ENCODE measurements around the gene ISLR2.

The ISLR2 gene

GRCh38 chr15:74121039-74121438, 9.3 kb upstream of the ISLR2 start:
- Histone ChIP-seq H3K36me3 (ENCODE audit: control insufficient read depth in 2 of 2, insufficient read depth in 2 of 2, low read length in 2 of 2) (no peaks in the 10 kb centered on the region), H3K27me3 (ENCODE audit: control insufficient read depth in 1 of 2, insufficient read depth in 2 of 2, low read length in 2 of 2) (peaks cover 11 to 26% of the 10 kb centered on the region in 2 donors), H3K4me1 (ENCODE audit: control insufficient read depth, insufficient read depth, low read length) (no peaks in the 10 kb centered on the region), H3K9me3 (ENCODE audit: control insufficient read depth in 2 of 2, low read length in 2 of 2) (no peaks in the 10 kb centered on the region), H3K9ac (ENCODE audit: low read length in 2 of 2) (no peak overlapping the region), H3K4me3 (ENCODE audit: low read length in 2 of 2) (no peak overlapping the region), H3K27ac (ENCODE audit: low read length) (no peak overlapping the region)

GRCh38 chr15:74121858-74122257, 8.5 kb upstream of the ISLR2 start:
- Histone ChIP-seq H3K4me1 (ENCODE audit: control insufficient read depth, insufficient read depth, low read length) (no peaks in the 10 kb centered on the region), H3K27me3 (ENCODE audit: control insufficient read depth in 1 of 2, insufficient read depth in 2 of 2, low read length in 2 of 2) (peaks cover 12 to 29% of the 10 kb centered on the region in 2 donors), H3K27ac (ENCODE audit: low read length) (no peak overlapping the region), H3K4me3 (ENCODE audit: low read length in 2 of 2) (no peak overlapping the region), H3K36me3 (ENCODE audit: control insufficient read depth in 2 of 2, insufficient read depth in 2 of 2, low read length in 2 of 2) (no peaks in the 10 kb centered on the region), H3K9me3 (ENCODE audit: control insufficient read depth in 2 of 2, low read length in 2 of 2) (no peaks in the 10 kb centered on the region), H3K9ac (ENCODE audit: low read length in 2 of 2) (no peak overlapping the region)

- H3K9ac ChIP-seq (ENCODE audit: low read length in 2 of 2) = no peak overlapping the region
- no peak overlapping the region for H3K27ac ChIP-seq (ENCODE audit: low read length)
- no peaks in the 10 kb centered on the region for H3K9me3 ChIP-seq (ENCODE audit: control insufficient read depth in 2 of 2, low read length in 2 of 2)
- H3K4me1 ChIP-seq (ENCODE audit: control insufficient read depth, insufficient read depth, low read length) = peaks cover 2% of the 10 kb centered on the region
- H3K27me3 ChIP-seq (ENCODE audit: control insufficient read depth in 1 of 2, insufficient read depth in 2 of 2, low read length in 2 of 2) = peaks cover 16 to 31% of the 10 kb centered on the region in 2 donors
- H3K36me3 ChIP-seq (ENCODE audit: control insufficient read depth in 2 of 2, insufficient read depth in 2 of 2, low read length in 2 of 2) = no peaks in the 10 kb centered on the region
- H3K4me3 ChIP-seq (ENCODE audit: low read length in 2 of 2) = no peak overlapping the region
Observed at GRCh38 chr15:74122403-74123130, 7.8 kb upstream of the ISLR2 start.

GRCh38 chr15:74123131-74123429, 7.3 kb upstream of the ISLR2 start:
- Histone ChIP-seq H3K4me1 (ENCODE audit: control insufficient read depth, insufficient read depth, low read length) (peaks cover 7% of the 10 kb centered on the region), H3K4me3 (ENCODE audit: low read length in 2 of 2) (no peak overlapping the region), H3K27me3 (ENCODE audit: control insufficient read depth in 1 of 2, insufficient read depth in 2 of 2, low read length in 2 of 2) (peaks cover 18 to 31% of the 10 kb centered on the region in 2 donors), H3K36me3 (ENCODE audit: control insufficient read depth in 2 of 2, insufficient read depth in 2 of 2, low read length in 2 of 2) (no peaks in the 10 kb centered on the region), H3K9me3 (ENCODE audit: control insufficient read depth in 2 of 2, low read length in 2 of 2) (no peaks in the 10 kb centered on the region), H3K9ac (ENCODE audit: low read length in 2 of 2) (no peak overlapping the region), H3K27ac (ENCODE audit: low read length) (no peak overlapping the region)

GRCh38 chr15:74123658-74124057, 6.7 kb upstream of the ISLR2 start:
- no peaks in the 10 kb centered on the region for H3K9me3 ChIP-seq (ENCODE audit: control insufficient read depth in 2 of 2, low read length in 2 of 2)
- H3K27ac ChIP-seq (ENCODE audit: low read length) = no peak overlapping the region
- H3K36me3 ChIP-seq (ENCODE audit: control insufficient read depth in 2 of 2, insufficient read depth in 2 of 2, low read length in 2 of 2) = no peaks in the 10 kb centered on the region
- H3K4me3 ChIP-seq (ENCODE audit: low read length in 2 of 2) = no peak overlapping the region
- peaks cover 12% of the 10 kb centered on the region for H3K4me1 ChIP-seq (ENCODE audit: control insufficient read depth, insufficient read depth, low read length)
- no peak overlapping the region for H3K9ac ChIP-seq (ENCODE audit: low read length in 2 of 2)
- H3K27me3 ChIP-seq (ENCODE audit: control insufficient read depth in 1 of 2, insufficient read depth in 2 of 2, low read length in 2 of 2) = peaks cover 23 to 35% of the 10 kb centered on the region in 2 donors

GRCh38 chr15:74124196-74124595, 6.2 kb upstream of the ISLR2 start:
- H3K4me3 ChIP-seq (ENCODE audit: low read length in 2 of 2) = no peak overlapping the region
- H3K4me1 ChIP-seq (ENCODE audit: control insufficient read depth, insufficient read depth, low read length) = peaks cover 16% of the 10 kb centered on the region
- H3K27me3 ChIP-seq (ENCODE audit: control insufficient read depth in 1 of 2, insufficient read depth in 2 of 2, low read length in 2 of 2) = peaks cover 29 to 39% of the 10 kb centered on the region in 2 donors
- H3K9me3 ChIP-seq (ENCODE audit: control insufficient read depth in 2 of 2, low read length in 2 of 2) = no peaks in the 10 kb centered on the region
- no peak overlapping the region for H3K9ac ChIP-seq (ENCODE audit: low read length in 2 of 2)
- H3K27ac ChIP-seq (ENCODE audit: low read length) = no peak overlapping the region
- H3K36me3 ChIP-seq (ENCODE audit: control insufficient read depth in 2 of 2, insufficient read depth in 2 of 2, low read length in 2 of 2) = no peaks in the 10 kb centered on the region

GRCh38 chr15:74124759-74125158, 5.6 kb upstream of the ISLR2 start:
- Histone ChIP-seq H3K4me1 (ENCODE audit: control insufficient read depth, insufficient read depth, low read length) (peaks cover 22% of the 10 kb centered on the region), H3K36me3 (ENCODE audit: control insufficient read depth in 2 of 2, insufficient read depth in 2 of 2, low read length in 2 of 2) (no peaks in the 10 kb centered on the region), H3K9ac (ENCODE audit: low read length in 2 of 2) (no peak overlapping the region), H3K9me3 (ENCODE audit: control insufficient read depth in 2 of 2, low read length in 2 of 2) (no peaks in the 10 kb centered on the region), H3K4me3 (ENCODE audit: low read length in 2 of 2) (no peak overlapping the region), H3K27ac (ENCODE audit: low read length) (no peak overlapping the region), H3K27me3 (ENCODE audit: control insufficient read depth in 1 of 2, insufficient read depth in 2 of 2, low read length in 2 of 2) (peaks cover 34 to 44% of the 10 kb centered on the region in 2 donors)

- H3K4me3 ChIP-seq (ENCODE audit: low read length in 2 of 2) = peak overlapping the region; percentile 23 to 70
- no peak overlapping the region for H3K9ac ChIP-seq (ENCODE audit: low read length in 2 of 2)
- H3K9me3 ChIP-seq (ENCODE audit: control insufficient read depth in 2 of 2, low read length in 2 of 2) = no peaks in the 10 kb centered on the region
- peaks cover 33% of the 10 kb centered on the region for H3K4me1 ChIP-seq (ENCODE audit: control insufficient read depth, insufficient read depth, low read length)
- H3K27me3 ChIP-seq (ENCODE audit: control insufficient read depth in 1 of 2, insufficient read depth in 2 of 2, low read length in 2 of 2) = peaks cover 55 to 58% of the 10 kb centered on the region in 2 donors
- H3K27ac ChIP-seq (ENCODE audit: low read length) = no peak overlapping the region
- no peaks in the 10 kb centered on the region for H3K36me3 ChIP-seq (ENCODE audit: control insufficient read depth in 2 of 2, insufficient read depth in 2 of 2, low read length in 2 of 2)
Observed at GRCh38 chr15:74127255-74127953, 3.0 kb upstream of the ISLR2 start.

- Histone ChIP-seq H3K9ac (ENCODE audit: low read length in 2 of 2) (peak overlapping the region; percentile 13 to 30), H3K27ac (ENCODE audit: low read length) (no peak overlapping the region), H3K9me3 (ENCODE audit: control insufficient read depth in 2 of 2, low read length in 2 of 2) (no peaks in the 10 kb centered on the region), H3K4me1 (ENCODE audit: control insufficient read depth, insufficient read depth, low read length) (peaks cover 37% of the 10 kb centered on the region), H3K36me3 (ENCODE audit: control insufficient read depth in 2 of 2, insufficient read depth in 2 of 2, low read length in 2 of 2) (no peaks in the 10 kb centered on the region), H3K4me3 (ENCODE audit: low read length in 2 of 2) (peak overlapping the region; percentile 23 to 70), H3K27me3 (ENCODE audit: control insufficient read depth in 1 of 2, insufficient read depth in 2 of 2, low read length in 2 of 2) (peaks cover 60 to 63% of the 10 kb centered on the region in 2 donors)
Observed at GRCh38 chr15:74127954-74128784, 2.2 kb upstream of the ISLR2 start.

- no peaks in the 10 kb centered on the region for H3K36me3 ChIP-seq (ENCODE audit: control insufficient read depth in 2 of 2, insufficient read depth in 2 of 2, low read length in 2 of 2)
- no peaks in the 10 kb centered on the region for H3K9me3 ChIP-seq (ENCODE audit: control insufficient read depth in 2 of 2, low read length in 2 of 2)
- no peak overlapping the region for H3K27ac ChIP-seq (ENCODE audit: low read length)
- H3K4me1 ChIP-seq (ENCODE audit: control insufficient read depth, insufficient read depth, low read length) = peaks cover 37% of the 10 kb centered on the region
- peaks cover 62 to 71% of the 10 kb centered on the region in 2 donors for H3K27me3 ChIP-seq (ENCODE audit: control insufficient read depth in 1 of 2, insufficient read depth in 2 of 2, low read length in 2 of 2)
- peak overlapping the region; percentile 49 to 70 for H3K4me3 ChIP-seq (ENCODE audit: low read length in 2 of 2)
- no peak overlapping the region for H3K9ac ChIP-seq (ENCODE audit: low read length in 2 of 2)
Observed at GRCh38 chr15:74128785-74129585, 1.4 kb upstream of the ISLR2 start.

Measured in stomach smooth muscle (tissue), 2 donors.